ENCODE data around the gene PRR9. TPM values are rescaled to one million over a fixed set of nuclear protein-coding genes. Genes with fewer than 3 reads are reported as not detected.

The PRR9 gene
- polyA plus RNA-seq, 1 donor from 2014 or later = not detected

DNA sequence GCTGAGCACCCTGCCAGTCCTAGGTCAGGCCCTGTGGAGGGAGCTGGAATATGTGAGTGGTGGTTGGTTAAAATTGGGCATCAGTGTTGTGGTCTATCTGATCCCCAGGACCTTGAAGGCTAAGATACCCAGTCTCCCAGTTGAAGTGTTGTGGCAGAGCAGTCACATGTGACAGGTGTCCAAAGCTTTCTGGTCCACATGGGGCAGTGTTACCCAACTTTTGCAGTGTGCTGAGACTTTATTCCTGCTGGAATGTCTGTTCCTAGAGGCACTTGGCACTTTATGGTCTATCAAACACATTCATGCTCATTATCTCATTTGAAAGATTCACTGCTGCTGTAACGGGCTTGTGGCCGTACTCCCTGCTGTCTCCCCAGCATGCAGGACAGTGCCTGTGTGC, 21.1 kb downstream of the PRR9 start:
- H3K4me2 ChIP-seq (ENCODE audit: low read length) = no peak overlapping the region
- no peak overlapping the region for H2AFZ ChIP-seq (ENCODE audit: low read depth, low read length)
- no peaks in the 10 kb centered on the region for H3F3A ChIP-seq (ENCODE audit: insufficient read depth, low read length, poor library complexity, severe bottlenecking)
- no peak overlapping the region for H3K4me3 ChIP-seq (ENCODE audit: low read length)
- H3K27ac ChIP-seq (ENCODE audit: low read length) = no peak overlapping the region
- H3K9me3 ChIP-seq (ENCODE audit: low read length) = no peaks in the 10 kb centered on the region
- no peak overlapping the region for H3K9ac ChIP-seq (ENCODE audit: low read length)
- H3K27me3 ChIP-seq (ENCODE audit: insufficient read depth, low read depth, low read length) = no peaks in the 10 kb centered on the region
- no peaks in the 10 kb centered on the region for H3K36me3 ChIP-seq (ENCODE audit: insufficient read depth, low read length)
- no peaks in the 10 kb centered on the region for H3K79me2 ChIP-seq (replicated peaks; ENCODE audit: insufficient read depth, low read length)
- TF ChIP-seq EP300 (conservative IDR thresholded peaks at IDR 0.05; ENCODE audit: poor library complexity, severe bottlenecking) = no peak
- TF ChIP-seq EZH2 (IDR thresholded peaks at IDR 0.05; ENCODE audit: borderline replicate concordance, insufficient read depth, low read length, poor library complexity, severe bottlenecking) = no peak
- TF ChIP-seq, protein P1, sequence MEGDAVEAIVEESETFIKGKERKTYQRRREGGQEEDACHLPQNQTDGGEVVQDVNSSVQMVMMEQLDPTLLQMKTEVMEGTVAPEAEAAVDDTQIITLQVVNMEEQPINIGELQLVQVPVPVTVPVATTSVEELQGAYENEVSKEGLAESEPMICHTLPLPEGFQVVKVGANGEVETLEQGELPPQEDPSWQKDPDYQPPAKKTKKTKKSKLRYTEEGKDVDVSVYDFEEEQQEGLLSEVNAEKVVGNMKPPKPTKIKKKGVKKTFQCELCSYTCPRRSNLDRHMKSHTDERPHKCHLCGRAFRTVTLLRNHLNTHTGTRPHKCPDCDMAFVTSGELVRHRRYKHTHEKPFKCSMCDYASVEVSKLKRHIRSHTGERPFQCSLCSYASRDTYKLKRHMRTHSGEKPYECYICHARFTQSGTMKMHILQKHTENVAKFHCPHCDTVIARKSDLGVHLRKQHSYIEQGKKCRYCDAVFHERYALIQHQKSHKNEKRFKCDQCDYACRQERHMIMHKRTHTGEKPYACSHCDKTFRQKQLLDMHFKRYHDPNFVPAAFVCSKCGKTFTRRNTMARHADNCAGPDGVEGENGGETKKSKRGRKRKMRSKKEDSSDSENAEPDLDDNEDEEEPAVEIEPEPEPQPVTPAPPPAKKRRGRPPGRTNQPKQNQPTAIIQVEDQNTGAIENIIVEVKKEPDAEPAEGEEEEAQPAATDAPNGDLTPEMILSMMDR (IDR thresholded peaks at IDR 0.05; ENCODE audit: poor library complexity, severe bottlenecking) = peak; percentile 9
- no peak for TF ChIP-seq MXI1 (conservative IDR thresholded peaks at IDR 0.05; ENCODE audit: poor library complexity, severe bottlenecking)
- TF ChIP-seq, protein P2, sequence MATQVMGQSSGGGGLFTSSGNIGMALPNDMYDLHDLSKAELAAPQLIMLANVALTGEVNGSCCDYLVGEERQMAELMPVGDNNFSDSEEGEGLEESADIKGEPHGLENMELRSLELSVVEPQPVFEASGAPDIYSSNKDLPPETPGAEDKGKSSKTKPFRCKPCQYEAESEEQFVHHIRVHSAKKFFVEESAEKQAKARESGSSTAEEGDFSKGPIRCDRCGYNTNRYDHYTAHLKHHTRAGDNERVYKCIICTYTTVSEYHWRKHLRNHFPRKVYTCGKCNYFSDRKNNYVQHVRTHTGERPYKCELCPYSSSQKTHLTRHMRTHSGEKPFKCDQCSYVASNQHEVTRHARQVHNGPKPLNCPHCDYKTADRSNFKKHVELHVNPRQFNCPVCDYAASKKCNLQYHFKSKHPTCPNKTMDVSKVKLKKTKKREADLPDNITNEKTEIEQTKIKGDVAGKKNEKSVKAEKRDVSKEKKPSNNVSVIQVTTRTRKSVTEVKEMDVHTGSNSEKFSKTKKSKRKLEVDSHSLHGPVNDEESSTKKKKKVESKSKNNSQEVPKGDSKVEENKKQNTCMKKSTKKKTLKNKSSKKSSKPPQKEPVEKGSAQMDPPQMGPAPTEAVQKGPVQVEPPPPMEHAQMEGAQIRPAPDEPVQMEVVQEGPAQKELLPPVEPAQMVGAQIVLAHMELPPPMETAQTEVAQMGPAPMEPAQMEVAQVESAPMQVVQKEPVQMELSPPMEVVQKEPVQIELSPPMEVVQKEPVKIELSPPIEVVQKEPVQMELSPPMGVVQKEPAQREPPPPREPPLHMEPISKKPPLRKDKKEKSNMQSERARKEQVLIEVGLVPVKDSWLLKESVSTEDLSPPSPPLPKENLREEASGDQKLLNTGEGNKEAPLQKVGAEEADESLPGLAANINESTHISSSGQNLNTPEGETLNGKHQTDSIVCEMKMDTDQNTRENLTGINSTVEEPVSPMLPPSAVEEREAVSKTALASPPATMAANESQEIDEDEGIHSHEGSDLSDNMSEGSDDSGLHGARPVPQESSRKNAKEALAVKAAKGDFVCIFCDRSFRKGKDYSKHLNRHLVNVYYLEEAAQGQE (IDR thresholded peaks at IDR 0.05; ENCODE audit: borderline replicate concordance) = no peak
- no peaks in the 10 kb centered on the region for H3K9me2 ChIP-seq (ENCODE audit: insufficient read depth, low read length)
- H4K20me1 ChIP-seq (ENCODE audit: insufficient read depth) = no peaks in the 10 kb centered on the region

DNA sequence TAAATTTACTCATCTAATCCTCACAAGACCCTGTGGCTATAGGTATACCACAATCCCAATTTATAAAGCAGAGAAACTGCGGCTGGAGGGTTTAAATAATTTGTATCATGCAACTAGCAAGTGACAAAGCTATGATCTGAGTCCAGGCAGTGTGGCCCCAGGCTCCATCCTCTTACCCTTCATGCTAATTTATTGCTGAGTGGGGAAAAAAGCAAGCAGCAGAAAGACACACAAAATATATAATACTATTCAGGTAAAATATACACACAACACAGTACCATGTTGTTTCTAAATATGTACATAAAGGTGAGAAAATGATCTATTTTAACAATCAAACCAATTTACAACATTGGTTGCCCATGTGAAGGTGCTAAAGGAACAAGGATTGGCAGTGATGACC, 24.8 kb downstream of the PRR9 start:
- no peaks in the 10 kb centered on the region for H3K79me2 ChIP-seq (replicated peaks; ENCODE audit: insufficient read depth, low read length)
- H3K36me3 ChIP-seq (ENCODE audit: insufficient read depth, low read length) = no peaks in the 10 kb centered on the region
- H3K9ac ChIP-seq (ENCODE audit: low read length) = no peak overlapping the region
- no peaks in the 10 kb centered on the region for H3F3A ChIP-seq (ENCODE audit: insufficient read depth, low read length, poor library complexity, severe bottlenecking)
- H3K27ac ChIP-seq (ENCODE audit: low read length) = no peak overlapping the region
- no peaks in the 10 kb centered on the region for H4K20me1 ChIP-seq (ENCODE audit: insufficient read depth)
- H3K9me2 ChIP-seq (ENCODE audit: insufficient read depth, low read length) = no peaks in the 10 kb centered on the region
- no peaks in the 10 kb centered on the region for H3K9me3 ChIP-seq (ENCODE audit: low read length)
- no peaks in the 10 kb centered on the region for H3K27me3 ChIP-seq (ENCODE audit: insufficient read depth, low read depth, low read length)
- no peak for TF ChIP-seq EZH2 (IDR thresholded peaks at IDR 0.05; ENCODE audit: borderline replicate concordance, insufficient read depth, low read length, poor library complexity, severe bottlenecking)
- no peak for TF ChIP-seq TAF1 (IDR thresholded peaks at IDR 0.05; ENCODE audit: low read depth)
- TF ChIP-seq, protein P2 (IDR thresholded peaks at IDR 0.05; ENCODE audit: borderline replicate concordance) = no peak
- TF ChIP-seq POLR2AphosphoS5 (IDR thresholded peaks at IDR 0.05) = no peak
- no peak for TF ChIP-seq MXI1 (conservative IDR thresholded peaks at IDR 0.05; ENCODE audit: poor library complexity, severe bottlenecking)
- TF ChIP-seq EP300 (conservative IDR thresholded peaks at IDR 0.05; ENCODE audit: poor library complexity, severe bottlenecking) = no peak
- no peak for TF ChIP-seq SMC3 (conservative IDR thresholded peaks at IDR 0.05; ENCODE audit: poor library complexity)
- TF ChIP-seq, protein P1 (IDR thresholded peaks at IDR 0.05; ENCODE audit: poor library complexity, severe bottlenecking) = no peak
- TF ChIP-seq RAD21 (conservative IDR thresholded peaks at IDR 0.05) = no peak
- no peak overlapping the region for H2AFZ ChIP-seq (ENCODE audit: low read depth, low read length)
- H3K4me2 ChIP-seq (ENCODE audit: low read length) = no peak overlapping the region
- no peak overlapping the region for H3K4me3 ChIP-seq (ENCODE audit: low read length)

Measured in neural cell (in vitro differentiated cells).